Tibial artery (tissue), 4 donors: ENCODE results near the gene FER.
"Not testable (repeated sequence)": the region's sequence is repeated elsewhere in the genome, so short reads cannot be mapped to it uniquely, and the experiment has no call there.

Experiments used
- DNase-seq, 2 donors: peaks; one replicate each; pipeline ENCODE4 v3.0.0-alpha.2; 2019
- H3K27ac ChIP-seq, 2 donors: fragments of 200-600 bp; sonication (generic) in 1 of 2; 1 replicate in 1 of 2; 2 replicates in 1 of 2; pipeline ENCODE4 v1.5.1; 2018 to 2019; ENCODE audit warnings: mild to moderate bottlenecking in 1 of 2
- H3K27me3 ChIP-seq, 2 donors: fragments of 200-600 bp; sonication (generic) in 1 of 2; one replicate each; pipeline versions ENCODE4 v1.5.1 to v1.6.0; 2016 to 2019
- H3K36me3 ChIP-seq, 3 donors: fragments of 200-600 bp; sonication (generic) in 2 of 3; one replicate each; pipeline ENCODE4 v1.5.1; 2016 to 2019; ENCODE audit warnings: mild to moderate bottlenecking in 2 of 3
- H3K4me1 ChIP-seq, 4 donors: fragments of 200-600 bp; sonication (generic) in 2 of 4; 1 replicate in 3 of 4; 2 replicates in 1 of 4; pipeline ENCODE4 v1.5.1; 2016 to 2019
- H3K4me3 ChIP-seq, 2 donors: fragments of 200-600 bp; sonication (generic) in 1 of 2; 1 replicate in 1 of 2; 2 replicates in 1 of 2; pipeline ENCODE4 v1.5.1; 2018 to 2019; ENCODE audit warnings: mild to moderate bottlenecking in 2 of 2
- H3K9me3 ChIP-seq, 3 donors: fragments of 200-600 bp; sonication (generic) in 1 of 3; one replicate each; pipeline ENCODE4 v1.5.1; 2016 to 2019
- CTCF ChIP-seq, 2 experiments: fragments of 200-600 bp in 1 of 2; fragments of 450-650 bp in 1 of 2; IDR thresholded peaks; one replicate each; pipeline ENCODE4 v1.5.1; 2017 to 2019; ENCODE audit warnings: antibody characterized with exemption in 2 of 2, mild to moderate bottlenecking in 1 of 2, moderate library complexity in 1 of 2
- intact Hi-C: fragments of 100-400 bp; cut with DNase I; formaldehyde crosslinking; loops from one replicate; pipeline ENCODE4 v1.15.0; 2023; ENCODE audit warnings: low total_unique reads

FER gene

GRCh38 chr5:109170629-109171350, 423.1 kb downstream of the FER start:
- Histone ChIP-seq H3K27me3 (no peaks in the 10 kb centered on the region), H3K4me3 (no peak overlapping the region), H3K9me3 (no peaks in the 10 kb centered on the region), H3K27ac (no peak overlapping the region), H3K4me1 (no peaks in the 10 kb centered on the region), H3K36me3 (no peaks in the 10 kb centered on the region)
- intact Hi-C loops = no loop called here
- DNase-seq = no peak
- no peak for TF ChIP-seq CTCF (IDR thresholded peaks at IDR 0.05)

- H3K9me3 ChIP-seq, H3K27ac ChIP-seq, intact Hi-C loops, DNase-seq, H3K27me3 ChIP-seq, H3K36me3 ChIP-seq, H3K4me3 ChIP-seq, H3K4me1 ChIP-seq: not testable (repeated sequence)
Observed at GRCh38 chr5:109171437-109172073, 423.9 kb downstream of the FER start.

- Histone ChIP-seq H3K4me1 (peaks cover 0 to 14% (median 8%) of the 10 kb centered on the region in 4 donors), H3K36me3 (no peaks in the 10 kb centered on the region), H3K4me3 (no peak overlapping the region), H3K27ac (no peak overlapping the region), H3K27me3 (no peaks in the 10 kb centered on the region), H3K9me3 (no peaks in the 10 kb centered on the region)
- DNase-seq = no peak
- intact Hi-C loops = no loop called here
- TF ChIP-seq CTCF (IDR thresholded peaks at IDR 0.05) = no peak
Observed at GRCh38 chr5:109173036-109173794, 425.5 kb downstream of the FER start.

GRCh38 chr5:109177227-109177626, 429.5 kb downstream of the FER start:
- H3K9me3 ChIP-seq = no peaks in the 10 kb centered on the region
- peak in 1 of 2 donors; percentile 19 for DNase-seq
- no peak overlapping the region for H3K27ac ChIP-seq
- H3K27me3 ChIP-seq = no peaks in the 10 kb centered on the region
- peaks cover 0 to 16% (median 8%) of the 10 kb centered on the region in 4 donors for H3K4me1 ChIP-seq
- TF ChIP-seq CTCF (IDR thresholded peaks at IDR 0.05) = no peak
- H3K36me3 ChIP-seq = peaks cover 0 to 3% (median 0%) of the 10 kb centered on the region in 3 donors
- intact Hi-C loops = no loop called here
- no peak overlapping the region for H3K4me3 ChIP-seq

GRCh38 chr5:109177782-109178181, 430.1 kb downstream of the FER start:
- DNase-seq = no peak
- Histone ChIP-seq H3K27ac (no peak overlapping the region), H3K4me3 (no peak overlapping the region), H3K9me3 (no peaks in the 10 kb centered on the region), H3K4me1 (peaks cover 0 to 16% (median 8%) of the 10 kb centered on the region in 4 donors), H3K36me3 (peaks cover 0 to 4% (median 0%) of the 10 kb centered on the region in 3 donors), H3K27me3 (no peaks in the 10 kb centered on the region)
- TF ChIP-seq CTCF (IDR thresholded peaks at IDR 0.05) = no peak
- intact Hi-C loops = no loop called here

GRCh38 chr5:109180668-109181067, 433.0 kb downstream of the FER start:
- DNase-seq = no peak
- Histone ChIP-seq H3K36me3 (peaks cover 0 to 4% (median 0%) of the 10 kb centered on the region in 3 donors), H3K4me1 (peaks cover 0 to 16% (median 8%) of the 10 kb centered on the region in 4 donors), H3K9me3 (no peaks in the 10 kb centered on the region), H3K27me3 (no peaks in the 10 kb centered on the region), H3K4me3 (no peak overlapping the region), H3K27ac (no peak overlapping the region)
- intact Hi-C loops = no loop called here
- no peak for TF ChIP-seq CTCF (IDR thresholded peaks at IDR 0.05)
